Activated CD4-positive, alpha-beta T cell treated with anti-CD3 and anti-CD28 coated beads, Interleukin-2, Interleukin-4, amounts not matched to agents 100 ng/mL and 50 ng/mL, durations not matched to agents 16 hours and 8 hours (primary cell): ENCODE data around the gene MEGF6.
"Not testable (repeated sequence)": the region's sequence is repeated elsewhere in the genome, so short reads cannot be mapped to it uniquely, and the experiment has no call there.

Source experiments
- DNase-seq: peaks from one replicate; pipeline ENCODE4 v3.0.0-alpha.2; 2020; ENCODE audit warnings: low spot score

The MEGF6 gene

GRCh38 chr1:3593334-3593733 is 18.0 kb downstream of the MEGF6 start:
- DNase-seq: no peak

DNA sequence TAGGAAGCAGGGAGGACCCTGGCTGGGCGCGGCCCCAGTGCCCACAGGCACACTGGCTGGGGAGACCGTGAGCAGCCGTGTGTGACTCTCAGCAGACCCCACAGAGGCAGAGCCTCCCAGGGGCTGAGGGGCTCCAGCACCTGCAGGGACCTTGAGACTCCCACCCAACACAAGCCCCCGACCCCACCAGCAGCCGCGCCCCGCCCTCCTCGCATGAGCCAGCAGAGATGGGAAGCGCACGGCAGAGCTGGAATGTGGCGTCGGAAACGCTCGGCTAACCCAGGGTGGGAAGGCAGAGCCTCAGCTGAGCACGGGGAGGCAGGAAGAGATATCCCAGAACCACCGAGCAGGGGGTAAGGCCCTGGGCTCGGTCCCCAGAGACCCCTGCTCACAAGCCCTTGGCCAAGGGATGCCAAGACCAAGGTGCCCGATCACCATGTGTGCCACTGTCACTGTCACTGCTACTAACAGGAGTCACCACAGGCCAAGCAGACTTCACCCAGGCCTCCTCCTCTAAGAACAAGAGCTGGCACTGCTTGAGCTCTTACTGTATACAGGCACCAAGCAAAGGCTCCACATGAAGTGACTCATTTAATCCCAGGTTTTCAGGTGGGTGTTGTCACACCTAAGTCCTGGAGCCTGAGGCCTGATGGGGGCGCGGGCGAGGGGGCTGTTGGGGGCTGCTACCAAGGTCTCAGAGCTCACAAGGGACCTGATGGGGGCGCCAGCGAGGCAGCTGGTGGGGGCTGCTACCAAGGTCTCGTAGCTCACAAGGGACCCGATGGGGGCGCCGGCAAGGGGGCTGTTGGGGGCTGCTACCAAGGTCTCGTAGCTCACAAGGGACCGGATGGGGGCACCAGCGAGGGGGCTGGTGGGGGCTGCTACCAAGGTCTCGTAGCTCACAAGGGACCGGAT is 20.1 kb downstream of the MEGF6 start:
- no peak for DNase-seq

GRCh38 chr1:3590139-3590763 is 21.1 kb downstream of the MEGF6 start:
- no peak for DNase-seq

GRCh38 chr1:3588395-3588794 is 22.9 kb downstream of the MEGF6 start:
- DNase-seq: no peak

GRCh38 chr1:3586986-3587759 is 24.1 kb downstream of the MEGF6 start:
- DNase-seq: no peak

DNA sequence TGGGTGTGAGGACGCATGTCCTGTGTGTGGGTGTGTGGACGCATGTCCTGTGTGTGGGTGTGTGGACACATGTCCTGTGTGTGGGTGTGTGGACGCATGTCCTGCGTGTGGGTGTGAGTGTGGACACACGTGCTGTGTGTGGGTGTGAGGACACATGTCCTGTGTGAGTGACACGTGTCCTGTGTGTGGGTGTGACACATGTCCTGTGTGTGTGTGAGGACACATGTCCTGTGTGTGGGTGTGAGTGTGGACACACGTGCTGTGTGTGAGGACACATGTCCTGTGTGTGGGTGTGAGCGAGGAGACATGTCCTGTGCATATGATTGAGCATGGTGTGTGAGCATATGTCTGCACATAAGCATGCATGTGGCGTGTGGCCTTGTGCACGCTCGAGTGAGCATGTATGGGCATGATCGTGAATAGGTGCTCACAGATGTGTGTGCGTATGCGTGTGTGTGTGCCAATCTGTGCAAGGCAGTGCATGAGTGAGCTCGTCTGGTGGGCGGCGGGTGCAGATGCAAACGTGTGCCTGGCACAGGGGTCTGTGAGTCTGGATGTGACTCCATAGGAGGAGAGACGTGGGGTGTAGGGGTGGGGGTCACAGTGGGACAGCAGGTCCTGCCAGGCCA is 25.3 kb downstream of the MEGF6 start:
- DNase-seq: no peak

DNA sequence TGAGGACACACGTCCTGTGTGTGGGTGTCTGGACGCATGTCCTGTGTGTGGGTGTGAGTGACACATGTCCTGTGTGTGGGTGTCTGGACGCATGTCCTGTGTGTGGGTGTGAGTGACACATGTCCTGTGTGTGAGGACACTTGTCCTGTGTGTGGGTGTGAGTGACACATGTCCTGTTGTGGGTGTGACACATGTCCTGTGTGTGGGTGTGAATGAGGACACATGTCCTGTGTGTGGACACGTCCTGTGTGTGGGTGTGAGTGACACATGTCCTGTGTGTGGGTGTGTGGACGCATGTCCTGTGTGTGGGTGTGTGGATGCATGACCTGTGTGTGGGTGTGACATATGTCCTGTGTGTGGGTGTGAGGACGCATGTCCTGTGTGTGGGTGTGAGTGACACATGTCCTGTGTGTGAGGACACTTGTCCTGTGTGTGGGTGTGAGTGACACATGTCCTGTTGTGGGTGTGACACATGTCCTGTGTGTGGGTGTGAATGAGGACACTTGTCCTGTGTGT is 25.9 kb downstream of the MEGF6 start:
- DNase-seq: not testable (repeated sequence)

GRCh38 chr1:3584915-3585314 is 26.4 kb downstream of the MEGF6 start:
- DNase-seq: no peak

DNA sequence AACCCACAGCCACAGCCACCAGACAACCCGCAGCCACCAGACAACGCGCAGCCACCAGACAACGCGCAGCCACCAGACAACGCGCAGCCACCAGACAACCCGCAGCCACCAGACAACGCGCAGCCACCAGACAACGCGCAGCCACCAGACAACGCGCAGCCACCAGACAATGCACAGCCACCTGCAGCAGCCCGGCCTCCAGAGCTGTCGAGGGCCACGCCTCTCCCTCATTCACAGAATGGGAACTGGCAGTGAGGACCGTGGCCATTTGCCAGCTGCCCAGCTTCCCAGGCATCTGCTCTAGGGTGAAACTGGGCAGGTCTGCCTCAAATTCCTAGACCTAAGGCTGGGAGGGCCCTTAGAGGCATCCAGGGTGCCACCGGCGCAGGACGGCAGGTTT is 27.6 kb downstream of the MEGF6 start:
- DNase-seq: not testable (repeated sequence)

DNA sequence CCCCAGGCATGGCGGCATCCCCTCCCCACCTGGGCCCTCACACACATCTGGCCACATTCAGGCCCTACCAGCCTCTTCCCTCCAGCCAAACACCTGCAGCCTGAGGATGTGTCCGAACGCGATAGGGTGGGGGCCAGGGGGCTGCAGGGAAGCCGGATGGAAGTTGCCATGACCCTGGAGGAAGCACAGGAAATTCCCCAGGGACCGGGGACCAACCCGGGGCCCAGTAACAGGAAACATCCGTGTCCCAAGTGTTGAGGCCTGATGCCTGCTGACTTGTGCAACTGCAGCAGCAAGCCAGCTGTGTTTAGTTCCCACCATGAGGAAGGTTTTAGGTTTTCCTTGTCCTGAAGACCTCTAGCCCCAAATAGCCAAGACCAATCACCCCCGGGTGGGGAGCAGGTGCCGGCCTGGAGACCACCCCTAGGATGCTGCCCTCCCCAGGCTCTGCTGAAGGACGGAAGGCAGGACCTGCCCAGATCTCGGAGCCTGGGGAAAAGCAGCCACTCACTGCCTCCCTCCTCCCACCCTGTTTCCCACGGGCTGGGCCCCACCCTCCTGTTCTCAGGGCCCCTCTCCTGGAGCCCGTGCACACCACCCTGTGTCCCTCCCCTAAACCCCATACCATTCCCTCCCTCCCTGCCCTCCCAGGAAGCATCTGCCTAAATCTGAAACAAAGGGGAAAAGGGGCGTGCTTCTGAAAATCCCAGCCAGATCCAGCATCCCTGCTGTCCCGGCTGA is 29.8 kb downstream of the MEGF6 start:
- no peak for DNase-seq

DNA sequence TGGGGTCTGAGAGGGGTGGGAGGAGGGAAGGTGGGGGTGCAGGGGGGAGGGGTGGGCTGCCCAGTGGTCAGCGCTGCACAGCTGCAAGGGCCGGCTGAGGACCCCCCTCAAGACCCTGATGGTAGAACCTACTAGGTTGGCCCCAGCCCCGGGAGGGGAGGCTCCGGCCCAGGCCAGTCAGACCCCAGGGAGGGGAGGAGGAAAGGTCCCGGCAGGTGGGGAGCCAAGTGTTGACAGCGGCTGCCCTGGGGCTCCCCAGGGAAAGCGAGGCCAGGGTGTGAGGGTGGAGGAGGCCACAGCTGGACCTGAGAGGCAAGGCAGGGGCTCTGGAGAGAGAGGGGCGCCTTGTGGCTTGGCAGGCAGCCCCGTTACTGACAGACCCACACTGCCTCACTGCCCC is 31.1 kb downstream of the MEGF6 start:
- no peak for DNase-seq

- no peak for DNase-seq
Measured at GRCh38 chr1:3579626-3580025, 31.7 kb downstream of the MEGF6 start.

- no peak for DNase-seq
Measured at GRCh38 chr1:3578906-3579305, 32.4 kb downstream of the MEGF6 start.

DNA sequence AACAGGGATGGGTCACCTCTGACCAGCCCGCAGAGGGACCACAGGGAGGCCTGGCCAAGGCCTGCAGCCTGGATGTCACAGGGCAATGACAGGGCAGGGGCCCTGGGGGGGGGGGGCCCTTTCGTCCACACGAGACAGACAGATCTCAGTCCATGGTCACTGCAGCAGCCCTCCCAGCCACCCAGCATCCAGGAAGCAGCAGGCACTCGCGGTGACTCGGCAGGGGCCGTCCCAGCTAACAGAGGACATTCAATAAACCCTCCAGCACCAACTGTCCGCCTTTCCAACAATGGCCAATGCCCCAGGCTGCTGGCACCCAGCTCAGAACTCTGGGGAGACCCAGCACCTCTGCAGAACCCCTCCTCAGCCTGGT is 32.9 kb downstream of the MEGF6 start:
- no peak for DNase-seq

GRCh38 chr1:3577711-3578432 is 33.4 kb downstream of the MEGF6 start:
- no peak for DNase-seq

DNA sequence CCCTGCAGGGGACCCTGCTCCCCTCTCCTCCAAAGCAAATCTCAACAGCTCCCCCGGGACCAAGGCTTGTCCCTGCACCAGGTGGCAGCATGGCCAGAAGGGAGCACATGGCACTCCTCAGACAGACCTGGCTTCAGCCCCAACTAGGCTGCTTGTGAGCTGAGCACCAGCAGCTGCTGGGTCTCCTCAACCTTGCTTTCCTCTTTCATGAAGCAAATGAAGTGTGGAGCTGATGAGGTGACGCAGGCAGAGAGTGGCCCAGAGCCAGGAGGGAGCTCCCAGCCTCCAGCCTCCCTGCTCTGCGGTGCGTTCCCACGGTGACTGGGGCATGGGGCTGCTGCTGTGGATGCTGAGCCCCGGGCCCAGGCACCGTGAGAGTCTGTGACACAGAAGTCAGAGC is 34.0 kb downstream of the MEGF6 start:
- no peak for DNase-seq

GRCh38 chr1:3575993-3576392 is 35.3 kb downstream of the MEGF6 start:
- DNase-seq: no peak

- not testable (repeated sequence) for DNase-seq
Measured at GRCh38 chr1:3575515-3575914, 35.8 kb downstream of the MEGF6 start.

DNA sequence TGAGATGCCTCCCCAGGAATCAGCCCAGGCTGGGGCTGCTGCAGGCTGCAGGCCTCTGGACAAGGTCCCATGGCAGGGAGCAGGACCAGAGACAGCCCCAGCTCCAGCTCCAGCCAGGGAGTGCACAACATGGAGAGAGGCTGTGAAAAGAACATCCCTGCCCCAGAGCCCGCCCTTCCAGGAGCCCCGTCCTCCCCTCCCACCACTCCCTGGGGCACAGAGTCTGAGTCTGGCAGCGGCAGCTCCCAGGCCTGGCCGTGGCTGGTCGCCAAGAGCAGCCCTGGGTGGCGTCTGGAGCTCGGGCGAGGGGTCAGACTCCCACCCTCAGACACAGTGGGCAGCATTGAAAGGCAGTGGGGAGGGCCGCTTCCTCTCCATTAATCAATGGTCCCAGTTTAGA is 37.8 kb downstream of the MEGF6 start:
- no peak for DNase-seq

DNA sequence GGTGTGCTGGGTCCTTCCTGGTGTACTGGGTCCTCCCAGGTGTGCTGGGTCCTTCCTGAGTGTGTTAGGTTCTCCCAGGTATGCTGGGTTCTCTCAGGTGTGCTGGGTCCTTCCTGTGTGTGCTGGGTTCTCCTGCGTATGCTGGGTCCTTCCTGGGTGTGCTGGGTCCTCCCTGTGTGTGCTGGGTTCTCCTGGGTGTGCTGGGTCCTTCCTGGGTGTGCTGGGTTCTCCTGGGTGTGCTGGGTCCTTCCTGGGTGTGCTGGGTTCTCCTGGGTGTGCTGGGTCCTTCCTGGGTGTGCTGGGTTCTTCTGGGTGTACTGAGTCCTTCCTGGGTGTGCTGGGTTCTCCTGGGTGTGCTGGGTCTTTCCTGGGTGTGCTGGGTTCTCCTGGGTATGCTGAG is 38.7 kb downstream of the MEGF6 start:
- not testable (repeated sequence) for DNase-seq

DNA sequence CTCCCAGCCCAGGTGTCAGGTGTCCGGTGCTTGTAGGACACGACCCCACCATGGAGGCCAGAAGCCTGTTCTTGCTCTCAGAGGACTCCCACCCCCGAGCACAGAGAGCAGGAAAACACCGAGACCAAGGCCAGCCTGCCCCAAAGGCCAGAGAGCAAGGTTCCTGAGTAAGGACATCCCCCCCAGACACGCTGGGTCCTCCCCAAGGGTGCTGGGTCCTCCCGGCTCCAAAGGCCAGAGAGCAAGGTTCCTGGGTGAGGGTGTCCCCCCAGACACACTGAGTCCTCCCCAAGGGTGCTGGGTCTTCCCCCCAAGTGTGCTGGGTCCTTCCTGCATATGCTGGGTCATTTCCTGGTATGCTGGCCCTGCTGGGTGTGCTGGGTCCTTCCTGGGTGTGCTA is 40.0 kb downstream of the MEGF6 start:
- no peak for DNase-seq
